PFSK-1 (cell line): ENCODE results near the gene CASR.

Source experiments
- FOXP2 ChIP-seq: optimal IDR thresholded peaks from 2 replicates; pipeline ENCODE3; 2011; ENCODE audit warnings: borderline replicate concordance, control low read depth, inconsistent platforms; ENCODE audit not compliant: insufficient read depth; ENCODE audit errors: extremely low read length, extremely low read depth
- POLR2AphosphoS5 ChIP-seq: IDR thresholded peaks from 2 replicates; pipeline ENCODE4 v1.6.1; 2012; ENCODE audit warnings: low read depth, mild to moderate bottlenecking, control low read depth, low read length, moderate library complexity
- SIN3A ChIP-seq: IDR thresholded peaks from 2 replicates; pipeline ENCODE4 v1.6.1; 2012; ENCODE audit warnings: mild to moderate bottlenecking, low read length, moderate library complexity, borderline replicate concordance; ENCODE audit not compliant: insufficient read depth
- TAF1 ChIP-seq: IDR thresholded peaks from 2 replicates; pipeline ENCODE4 v1.6.1; 2012; ENCODE audit warnings: low read length, control low read depth, borderline replicate concordance; ENCODE audit not compliant: insufficient read depth

DNA sequence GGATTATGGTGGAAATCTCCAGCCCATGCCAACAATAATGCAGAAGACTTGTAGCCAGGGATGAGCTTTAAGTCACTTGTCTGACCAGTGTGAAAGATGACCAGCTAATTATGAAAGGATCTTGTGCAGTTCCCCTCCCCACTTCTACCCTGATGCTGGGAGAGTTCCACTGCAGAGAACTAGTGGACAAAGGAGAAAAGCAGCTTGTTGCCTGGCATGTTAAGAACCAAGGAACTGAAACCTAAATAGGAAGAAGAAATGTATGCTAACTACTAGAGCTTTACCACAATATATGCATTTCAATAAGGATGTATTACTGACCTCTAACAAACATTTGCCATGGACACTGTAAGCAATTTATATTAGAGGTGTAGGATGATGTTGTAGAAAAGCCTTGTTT is 89.4 kb downstream of the CASR start:
- TF ChIP-seq SIN3A (no peak), TAF1 (no peak), FOXP2 (no peak), POLR2AphosphoS5 (no peak)
